Measurements from ENCODE around the gene TEAD2.

GRCh38 chr19:49294401-49294800 is 67.8 kb downstream of the TEAD2 start:
- TF ChIP-seq TAF1 (IDR thresholded peaks at IDR 0.05; ENCODE audit: low read depth, low read length): no peak
- no peak for TF ChIP-seq POLR2A (IDR thresholded peaks at IDR 0.05; ENCODE audit: low read depth, low read length)
- no peak for TF ChIP-seq PAX5 (IDR thresholded peaks at IDR 0.05; ENCODE audit: insufficient read depth, low read length, severe bottlenecking)

Data from GM12891 (cell line).